HG02588 (cell line): ENCODE measurements around the gene KCNT2.
"Not testable (repeated sequence)": the region's sequence is repeated elsewhere in the genome, so short reads cannot be mapped to it uniquely, and the experiment has no call there.

Experiments used
- ATAC-seq: cut with Tn5 transposase; IDR thresholded peaks from one replicate; pipeline ENCODE4 v1.9.1; 2021; ENCODE audit warnings: mild to moderate bottlenecking, moderate library complexity; ENCODE audit not compliant: unreplicated experiment

KCNT2 gene

DNA sequence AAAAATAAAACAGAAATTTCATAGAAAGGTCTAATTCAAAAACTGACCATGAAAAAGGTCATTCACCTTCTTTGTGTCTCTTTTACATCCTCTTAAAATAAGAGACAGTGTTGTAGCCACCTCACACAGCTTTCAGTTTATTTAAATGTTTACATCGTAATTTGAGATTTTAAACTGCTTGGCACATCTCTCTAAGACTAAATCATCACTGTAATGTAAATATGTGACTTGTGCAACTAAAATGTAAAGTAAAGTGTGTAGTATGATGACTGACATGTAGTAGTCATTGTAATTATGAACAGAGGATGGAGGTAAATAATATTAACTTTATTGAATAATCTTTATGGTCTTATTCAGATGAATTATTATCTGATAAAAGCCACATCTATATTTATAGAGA, 283.9 kb downstream of the KCNT2 start:
- no peak for ATAC-seq

DNA sequence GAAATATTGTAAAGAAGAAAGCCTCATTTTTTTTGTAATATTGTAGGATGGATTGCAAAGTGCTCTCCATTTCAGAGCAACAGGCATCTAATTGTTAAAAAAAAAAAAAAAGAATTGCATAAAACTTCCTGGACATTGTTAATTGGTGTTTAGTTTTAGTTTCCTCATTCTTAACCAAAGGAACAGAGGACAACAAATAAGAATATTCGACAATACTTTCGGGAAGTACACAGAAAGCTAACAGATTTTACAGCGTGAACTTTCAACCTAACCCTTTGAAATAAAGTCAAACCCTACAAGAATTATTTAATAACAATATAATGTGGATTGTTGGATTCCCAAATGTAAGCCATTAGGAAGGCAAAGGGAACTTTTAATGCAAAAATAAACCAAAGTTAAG, 284.4 kb downstream of the KCNT2 start:
- ATAC-seq = no peak

DNA sequence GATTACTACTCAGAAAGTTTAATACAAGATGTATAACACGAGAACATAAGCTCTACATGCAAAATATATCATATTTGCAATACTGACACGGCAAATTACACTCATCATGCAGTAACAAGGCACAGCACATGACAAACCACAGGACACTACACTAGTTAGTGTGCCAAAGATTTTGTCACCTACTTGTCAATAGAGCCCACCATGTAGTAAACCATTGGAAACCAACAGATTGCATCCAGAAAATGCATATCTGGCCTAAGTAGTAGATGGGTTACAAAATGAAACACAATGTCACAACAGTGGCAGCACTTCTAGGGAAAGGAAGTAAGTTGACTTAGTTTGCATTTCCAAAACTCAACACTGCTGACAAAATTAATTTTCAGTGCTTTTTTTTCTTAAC, 288.9 kb downstream of the KCNT2 start:
- ATAC-seq = no peak

DNA sequence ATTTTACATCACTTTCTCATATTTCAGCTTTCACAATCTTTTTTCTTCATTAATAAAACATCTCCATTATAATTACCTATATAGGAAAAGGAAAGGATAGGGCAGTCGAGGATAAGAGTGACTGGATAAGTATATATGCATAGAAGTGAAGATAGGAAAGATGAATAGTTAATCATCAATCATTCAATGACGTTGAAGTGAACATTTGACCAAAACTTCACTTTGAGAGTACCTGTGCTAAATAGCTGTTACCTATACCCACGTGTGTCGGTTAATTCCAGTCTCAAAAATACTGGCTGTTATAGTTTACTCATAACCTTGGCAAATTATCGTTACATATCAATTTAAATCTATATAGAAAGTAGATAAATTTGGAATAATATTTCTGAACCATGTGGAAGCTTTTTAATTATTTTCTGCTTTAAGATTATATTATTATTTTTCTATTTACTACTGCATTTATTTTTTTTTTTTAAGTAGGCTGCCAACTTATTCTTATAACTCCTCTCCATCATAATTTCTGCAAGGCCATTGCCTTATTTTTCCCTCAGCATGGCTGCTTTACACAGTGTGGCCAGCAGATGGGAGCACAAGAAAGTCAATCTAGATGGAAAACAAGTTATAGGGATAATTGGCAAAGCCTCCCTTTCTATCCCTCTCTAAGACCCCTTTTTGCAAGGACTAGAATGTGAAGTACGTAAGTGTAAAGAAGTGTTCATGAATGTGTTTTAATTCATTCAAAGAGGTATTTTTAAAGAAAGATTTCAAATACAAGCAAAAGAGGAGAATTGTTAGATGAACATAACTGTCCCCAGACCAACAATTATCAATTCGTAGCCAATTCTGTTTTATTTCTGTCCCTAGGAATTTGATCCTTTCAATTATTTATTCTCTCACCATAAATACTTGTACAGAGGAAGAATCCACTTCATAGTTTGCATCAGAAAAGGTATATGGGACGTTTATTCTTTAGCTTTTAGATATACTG, 290.4 kb downstream of the KCNT2 start:
- no peak for ATAC-seq

DNA sequence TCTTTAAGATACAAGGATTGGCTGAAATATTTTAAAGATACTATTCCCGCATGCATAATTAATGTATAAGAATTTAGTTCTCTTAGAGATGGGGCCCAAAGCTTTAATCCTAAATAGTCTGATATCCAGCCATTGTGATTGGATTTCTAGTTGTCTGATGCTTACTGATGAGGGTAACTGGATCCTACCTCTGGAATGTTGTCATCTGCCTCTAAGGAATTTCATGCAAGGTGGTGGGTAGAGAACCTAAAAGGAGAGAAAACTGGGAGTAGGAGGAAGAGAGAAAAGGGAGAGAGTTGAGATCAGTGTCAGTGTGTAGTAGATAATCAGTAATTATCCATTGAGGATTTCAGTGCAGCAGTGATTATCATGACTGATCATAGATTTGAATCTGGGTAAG, 295.5 kb downstream of the KCNT2 start:
- ATAC-seq = no peak

DNA sequence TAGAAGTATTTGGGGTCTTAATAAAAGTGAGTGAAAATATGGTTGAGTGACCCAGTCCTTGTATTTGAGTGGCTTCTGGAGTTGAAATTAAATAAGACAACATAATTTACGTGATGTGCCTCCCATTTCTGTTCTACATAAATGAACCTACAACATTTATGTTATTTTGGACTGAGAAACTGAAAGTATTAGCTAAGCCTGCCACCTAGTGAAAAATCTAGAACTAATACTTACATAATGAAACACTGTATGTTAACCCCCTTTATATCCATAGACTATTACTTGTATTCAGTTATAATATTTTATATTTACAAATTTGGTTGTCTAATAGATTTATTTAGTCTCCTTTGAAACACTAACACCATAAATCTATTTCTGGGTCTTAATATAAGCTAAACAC, 298.9 kb downstream of the KCNT2 start:
- ATAC-seq = no peak

DNA sequence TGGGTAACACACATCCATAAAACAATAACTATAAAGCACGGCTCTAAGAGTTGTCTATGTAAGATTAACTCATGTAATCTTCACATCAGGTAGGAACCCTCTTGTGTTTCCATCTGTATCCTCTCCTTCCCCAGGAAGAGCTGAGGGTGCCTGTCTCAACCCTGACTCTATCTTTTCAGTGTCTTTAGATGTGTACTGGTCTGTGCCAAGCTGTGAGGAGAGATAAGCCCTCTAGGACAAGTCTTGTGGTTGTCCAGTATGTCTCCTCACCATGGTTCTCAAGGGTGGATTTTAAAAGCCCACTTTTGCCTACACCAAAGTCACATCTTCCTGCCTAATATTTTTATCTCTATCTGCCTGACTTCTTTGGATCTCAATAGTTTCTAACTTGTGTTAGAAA, 300.1 kb downstream of the KCNT2 start:
- no peak for ATAC-seq

DNA sequence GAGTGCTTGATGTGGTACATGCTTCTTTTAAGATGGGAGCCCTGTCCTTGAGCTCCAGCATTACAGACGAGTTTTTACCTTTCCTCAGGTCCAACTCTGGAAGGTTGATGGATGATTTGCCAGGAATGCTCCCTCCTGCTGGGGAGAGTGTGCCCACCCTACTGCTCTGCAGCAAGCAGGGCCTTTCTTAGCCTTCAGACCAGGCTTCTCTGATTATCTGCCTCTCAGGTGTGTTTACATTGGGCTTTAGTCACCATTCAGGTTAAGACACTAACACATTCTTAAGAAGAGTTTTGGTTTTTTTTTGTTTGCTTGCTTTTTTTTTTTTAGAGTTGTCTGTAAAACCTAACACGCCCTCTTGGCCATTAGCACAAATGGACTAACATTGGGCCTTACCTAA, 301.8 kb downstream of the KCNT2 start:
- no peak for ATAC-seq

DNA sequence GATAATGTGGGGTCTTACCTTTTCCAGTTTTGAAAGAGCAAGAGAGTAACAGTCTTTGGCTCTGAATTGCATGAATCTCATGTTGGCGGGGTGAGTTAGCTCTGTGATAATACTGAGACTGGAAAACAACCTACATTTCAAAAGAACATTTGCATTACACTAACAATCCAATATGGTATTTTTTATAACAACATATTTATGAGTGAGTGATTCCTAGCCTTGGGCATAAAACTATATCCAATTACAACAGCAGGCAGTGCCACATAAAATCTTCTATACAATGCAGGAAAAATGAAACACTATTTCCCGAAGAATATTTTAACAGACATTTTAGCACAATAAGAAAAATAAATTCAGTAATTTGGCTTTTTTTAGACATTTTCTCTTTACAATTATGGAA, 303.0 kb downstream of the KCNT2 start:
- no peak for ATAC-seq

DNA sequence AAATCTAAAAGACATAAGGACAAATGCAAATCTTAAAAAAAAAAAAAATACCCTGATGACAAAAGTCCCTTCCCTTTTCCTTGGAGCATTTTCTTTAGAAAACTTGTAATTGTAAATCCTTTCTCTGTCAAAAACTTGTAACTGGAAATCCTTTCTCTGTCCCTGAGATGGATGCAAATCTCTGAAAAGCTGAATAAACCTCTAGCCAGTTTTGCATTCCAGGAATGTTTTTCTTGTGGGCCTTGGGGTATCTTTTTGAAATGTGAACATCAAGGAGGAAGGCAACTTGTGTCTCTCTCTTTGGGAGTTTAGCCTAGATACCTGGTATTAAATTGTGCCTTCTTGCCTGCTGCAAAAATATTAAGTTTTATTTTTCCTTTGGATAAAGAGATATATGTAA, 305.3 kb downstream of the KCNT2 start:
- no peak for ATAC-seq

DNA sequence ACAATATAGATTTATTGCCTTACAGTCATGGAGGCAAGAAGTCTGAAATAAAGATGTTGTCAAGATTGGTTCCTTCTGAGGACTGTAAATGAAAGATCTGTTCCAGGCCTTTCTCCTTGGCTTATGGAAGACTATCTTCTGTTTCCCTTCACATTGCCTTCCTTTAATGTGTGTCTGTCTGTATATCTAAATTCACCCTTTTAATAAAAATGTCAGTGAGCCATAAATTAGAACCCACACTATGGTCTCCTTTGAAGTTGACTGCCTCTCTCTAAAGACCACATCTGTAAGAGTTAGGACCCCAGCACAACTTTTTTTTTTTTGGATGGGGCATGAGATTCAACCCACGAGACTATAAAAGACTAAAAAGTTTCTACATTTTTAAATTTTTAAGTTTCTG, 305.8 kb downstream of the KCNT2 start:
- no peak for ATAC-seq

DNA sequence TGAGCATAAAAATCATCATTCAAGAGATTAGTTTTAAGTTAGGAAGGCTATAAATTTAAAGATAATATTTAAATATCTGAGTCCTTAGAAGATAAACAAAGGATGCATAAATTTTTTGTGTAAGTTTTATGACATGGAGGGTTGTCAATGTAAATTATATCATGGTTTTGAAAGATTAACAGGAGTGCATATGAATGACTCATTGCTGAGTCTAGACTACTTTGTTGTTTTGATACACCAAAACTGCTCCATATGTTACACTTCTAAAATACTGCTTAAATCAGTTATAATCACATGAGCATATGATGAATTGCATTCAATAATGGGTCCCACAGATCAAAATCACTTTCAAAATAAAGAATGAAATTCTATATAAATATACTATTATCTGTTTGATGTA, 312.5 kb downstream of the KCNT2 start:
- ATAC-seq = no peak

DNA sequence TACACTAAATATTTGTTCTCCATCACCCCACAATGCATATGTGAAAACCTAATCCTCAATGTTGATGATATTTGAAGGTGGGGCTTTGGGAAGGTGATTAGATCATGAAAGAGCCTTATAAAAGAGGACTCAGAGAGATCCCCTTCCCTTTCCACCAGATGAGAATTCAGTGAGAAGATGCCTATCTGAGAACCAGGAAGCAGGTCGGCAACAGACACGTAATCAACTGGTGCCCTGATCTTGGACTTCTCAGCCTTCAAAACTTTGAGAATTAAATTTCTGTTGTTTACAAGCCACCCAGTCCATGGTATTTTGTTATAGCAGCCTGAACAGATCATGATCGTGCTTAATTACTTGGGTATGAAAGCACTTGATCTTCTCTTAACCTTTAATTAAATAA, 329.4 kb downstream of the KCNT2 start:
- no peak for ATAC-seq

DNA sequence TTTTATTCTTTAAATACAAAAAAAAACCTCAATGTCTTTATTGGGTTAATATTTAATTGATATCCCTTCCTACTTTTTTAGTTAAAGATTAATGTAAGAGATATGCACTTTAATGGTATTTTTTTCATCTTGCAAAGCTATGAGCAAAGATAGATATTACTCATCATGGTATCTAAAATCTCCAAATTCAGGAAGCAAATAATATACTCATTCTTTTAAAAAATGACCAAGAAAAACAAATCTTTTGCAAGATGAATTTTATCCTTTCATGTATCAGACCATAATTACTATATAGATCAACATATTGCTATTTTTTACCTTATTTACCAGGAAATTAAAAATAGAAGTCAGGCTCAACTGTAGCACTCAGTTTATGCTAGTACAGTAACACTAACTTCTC, 330.4 kb downstream of the KCNT2 start:
- ATAC-seq = no peak

DNA sequence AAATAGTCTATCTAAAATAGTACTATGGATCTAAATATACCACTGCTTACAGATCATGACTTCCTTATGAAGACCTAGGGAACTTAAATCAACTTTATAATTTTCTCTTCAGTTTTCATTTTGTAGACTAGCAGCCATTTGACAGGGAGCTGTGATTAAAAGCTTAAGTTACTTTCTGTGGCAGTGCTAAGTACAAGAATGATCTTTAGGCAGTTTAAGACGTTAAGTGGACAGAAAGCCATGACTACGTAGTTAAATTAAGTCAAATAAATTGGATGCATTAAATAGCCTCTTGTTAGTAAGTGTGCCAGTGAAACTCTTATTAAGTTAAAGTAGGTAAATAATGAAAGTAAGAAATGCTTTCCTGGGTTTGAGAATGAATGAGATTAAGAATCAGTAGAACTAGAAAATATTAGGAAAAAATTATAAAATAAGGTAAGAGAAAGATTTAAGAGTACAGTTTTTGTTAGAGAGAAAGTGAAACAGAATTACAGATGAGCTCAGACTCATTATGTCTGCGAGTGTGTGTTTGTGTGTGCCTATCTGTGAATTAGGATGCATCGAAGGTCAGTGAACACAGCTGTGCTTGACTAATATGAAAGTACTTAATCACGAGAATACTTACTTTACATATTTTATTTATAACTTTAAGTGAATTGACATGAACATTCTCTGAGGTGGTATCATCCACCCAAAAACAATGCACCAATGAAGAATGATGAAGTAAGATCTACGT, 336.9 kb downstream of the KCNT2 start:
- no peak for ATAC-seq

DNA sequence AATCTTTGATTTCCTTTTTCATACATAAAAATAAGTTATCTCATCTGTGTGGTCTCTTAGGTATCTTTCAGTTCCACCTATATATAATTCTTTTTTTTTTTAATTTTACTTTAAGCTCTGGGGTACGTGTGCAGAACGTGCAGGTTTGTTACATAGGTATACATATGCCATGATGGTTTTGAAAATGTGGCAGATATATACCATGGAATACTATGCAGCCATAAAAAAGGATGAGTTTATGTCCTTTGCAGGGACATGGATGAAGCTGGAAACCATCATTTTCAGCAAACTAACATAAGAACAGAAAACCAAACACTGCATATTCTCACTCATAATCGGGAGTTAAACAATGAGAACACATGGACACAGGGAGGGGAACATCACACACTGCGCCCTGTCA, 345.2 kb downstream of the KCNT2 start:
- ATAC-seq = not testable (repeated sequence)

DNA sequence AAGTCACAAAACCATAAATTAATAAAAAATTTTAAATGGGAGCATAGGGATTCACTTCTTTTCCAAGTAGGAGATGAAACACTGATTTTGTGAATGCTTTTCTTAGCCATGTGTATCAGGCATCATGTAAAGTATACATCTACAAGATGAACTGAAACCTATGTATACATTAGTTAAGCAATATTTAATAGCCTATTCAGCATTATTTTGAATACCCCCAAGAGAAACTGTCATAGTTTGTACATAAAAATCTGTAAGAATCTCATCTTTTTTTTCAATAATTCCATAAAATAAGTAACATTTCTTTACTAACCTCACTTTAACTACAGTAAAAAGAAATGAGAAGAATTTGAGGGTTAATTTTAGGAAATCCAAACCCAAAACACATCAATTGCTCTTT, 348.0 kb downstream of the KCNT2 start:
- no peak for ATAC-seq

DNA sequence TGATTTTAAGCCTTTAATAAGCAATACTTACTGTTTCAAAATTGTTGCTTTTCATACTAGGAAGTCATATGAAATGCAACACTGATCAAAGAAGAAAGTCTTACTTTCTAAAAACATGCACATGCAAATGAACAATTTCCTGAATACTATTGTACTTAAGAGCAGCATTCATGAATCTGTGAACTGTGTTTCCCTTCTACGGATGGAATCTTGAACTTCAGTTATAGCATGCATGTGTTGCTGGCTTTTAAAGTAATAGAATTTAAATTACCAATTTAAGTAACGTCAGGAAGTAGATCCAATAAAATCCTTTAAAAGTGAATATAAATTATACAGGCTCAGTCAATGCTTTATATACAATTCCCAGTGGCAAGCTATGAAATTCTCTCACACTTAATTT, 348.9 kb downstream of the KCNT2 start:
- ATAC-seq = no peak

DNA sequence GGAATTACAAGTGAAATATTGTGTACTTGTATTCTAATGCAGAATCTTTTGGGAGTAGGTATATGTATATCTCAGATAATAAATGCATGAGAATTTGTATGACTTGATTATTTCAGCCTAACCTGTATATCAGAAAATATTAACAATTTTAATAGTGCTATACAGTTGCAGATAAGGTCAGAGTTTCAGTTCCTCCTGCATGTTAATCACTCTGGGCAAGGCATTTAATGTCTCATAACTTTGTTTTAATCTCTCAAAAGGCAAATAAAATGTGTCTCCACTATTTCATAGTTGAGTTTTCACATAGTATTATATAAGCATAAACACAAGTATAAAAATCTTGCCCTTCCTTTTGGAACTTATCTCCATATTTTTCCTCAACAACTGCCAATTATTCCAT, 352.5 kb downstream of the KCNT2 start:
- no peak for ATAC-seq

DNA sequence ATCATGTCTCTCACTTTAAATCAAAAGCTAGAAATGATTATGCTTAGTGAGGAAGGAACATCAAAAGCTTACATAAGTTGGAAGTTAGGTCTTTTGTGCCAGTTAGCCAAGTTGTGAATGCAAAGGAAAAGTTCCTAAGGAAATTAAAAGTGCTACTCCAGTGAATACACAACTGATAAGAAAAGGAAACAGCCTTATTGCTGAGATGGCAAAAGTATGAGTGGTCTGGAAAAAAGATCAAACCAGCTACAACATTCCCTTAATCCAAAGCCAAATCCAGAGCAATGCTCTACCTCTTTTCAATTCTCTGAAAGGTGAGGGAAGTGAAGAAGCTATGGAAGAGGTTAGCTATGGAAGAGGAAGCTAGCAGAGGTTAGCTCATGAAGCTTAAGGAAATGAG, 378.7 kb downstream of the KCNT2 start:
- ATAC-seq = no peak

DNA sequence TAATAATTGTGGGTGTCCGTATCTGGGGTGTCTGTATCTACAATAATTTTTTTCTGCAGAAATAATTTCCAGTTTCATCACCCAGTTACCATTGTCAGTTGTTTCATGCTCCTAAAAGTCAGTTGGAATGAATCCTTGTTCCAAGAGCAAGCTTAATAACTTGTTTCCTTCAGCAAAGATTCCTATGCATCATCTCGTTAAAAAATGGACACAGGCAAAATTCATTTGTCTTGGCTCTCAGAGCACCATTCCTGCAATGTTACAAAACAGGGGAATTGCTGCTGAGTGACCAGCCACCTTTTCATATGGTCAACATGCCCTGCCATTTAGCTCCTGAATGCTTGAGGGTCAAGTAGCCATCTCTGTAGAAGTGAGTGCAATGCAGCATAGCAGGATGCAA, 393.4 kb downstream of the KCNT2 start:
- ATAC-seq = no peak

DNA sequence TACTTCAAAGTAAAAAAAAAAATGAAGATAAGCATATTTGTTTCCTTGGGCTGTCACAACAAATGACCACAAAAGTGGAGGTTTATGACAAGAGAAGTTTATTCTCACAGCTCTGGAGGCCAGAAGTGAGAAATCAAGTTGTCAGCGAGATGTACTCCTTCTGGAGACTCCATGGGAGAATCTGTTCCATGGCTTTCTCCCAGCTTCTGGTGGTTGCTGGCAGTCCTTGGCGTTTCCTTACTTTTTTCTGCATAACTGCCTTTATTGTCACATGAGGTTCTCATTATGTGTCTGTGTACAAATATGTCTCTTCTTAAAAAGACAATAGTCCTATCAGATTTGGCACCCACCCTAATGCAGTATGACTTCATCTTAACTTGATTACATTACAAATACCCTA, 398.3 kb downstream of the KCNT2 start:
- ATAC-seq = no peak
